Prostate gland (tissue), 2 donors: ENCODE results near the gene SIVA1.

Source experiments
- CTCF ChIP-seq, 4 experiments: fragments of 200-600 bp in 2 of 4; fragments of 450-650 bp in 2 of 4; sonication (generic) in 2 of 4; IDR thresholded peaks; 1 replicate in 3 of 4; 2 replicates in 1 of 4; pipeline ENCODE4 v1.5.1; 2016 to 2019; ENCODE audit warnings: antibody characterized with exemption in 4 of 4, mild to moderate bottlenecking in 2 of 4, moderate library complexity in 2 of 4
- POLR2A ChIP-seq: fragments of 450-650 bp; IDR thresholded peaks from one replicate; pipeline ENCODE4 v1.6.1; 2016; ENCODE audit warnings: antibody characterized with exemption, mild to moderate bottlenecking
- POLR2AphosphoS5 ChIP-seq: sonication (generic); formaldehyde crosslinking; IDR thresholded peaks from one replicate; pipeline ENCODE4 v1.6.1; 2017; ENCODE audit warnings: antibody characterized with exemption

DNA sequence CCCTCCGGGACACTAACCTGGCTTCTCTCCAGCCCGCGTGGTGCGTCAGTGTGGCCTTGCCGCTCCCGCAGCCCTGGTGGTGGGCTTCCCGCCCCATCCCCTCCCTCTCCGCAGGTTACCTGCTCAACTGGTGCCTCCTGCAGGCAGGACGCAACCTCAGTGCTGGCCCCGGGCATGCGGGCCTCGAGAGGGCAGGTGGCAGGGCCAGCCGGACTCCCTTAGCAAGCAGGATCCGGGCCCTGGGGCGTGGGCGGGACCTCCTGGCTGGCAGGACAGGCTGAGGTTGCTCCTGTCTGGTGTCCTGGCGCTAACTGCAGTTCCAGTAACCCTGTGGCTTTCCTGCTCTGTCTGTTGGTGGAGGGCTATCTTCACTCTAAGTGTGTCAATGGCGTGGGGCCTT is 37.5 kb upstream of the SIVA1 start:
- TF ChIP-seq CTCF (IDR thresholded peaks at IDR 0.05) (no peak), POLR2AphosphoS5 (no peak), POLR2A (no peak)
